K562 treated with DMSO at 1 percent for 12 hours (cell line): Measurements from ENCODE around the gene TMEM87A. TPM values are rescaled to one million over a fixed set of nuclear protein-coding genes. Genes with fewer than 3 reads are reported as not detected.

Experiments used
- total RNA-seq: library from RNA; unstranded; fragments of 300-600 nt; gene quantifications from 2 replicates; pipeline ENCODE4 v1.2.3, GENCODE V29; 2022; ENCODE audit not compliant: insufficient read depth

Gene TMEM87A, protein sequence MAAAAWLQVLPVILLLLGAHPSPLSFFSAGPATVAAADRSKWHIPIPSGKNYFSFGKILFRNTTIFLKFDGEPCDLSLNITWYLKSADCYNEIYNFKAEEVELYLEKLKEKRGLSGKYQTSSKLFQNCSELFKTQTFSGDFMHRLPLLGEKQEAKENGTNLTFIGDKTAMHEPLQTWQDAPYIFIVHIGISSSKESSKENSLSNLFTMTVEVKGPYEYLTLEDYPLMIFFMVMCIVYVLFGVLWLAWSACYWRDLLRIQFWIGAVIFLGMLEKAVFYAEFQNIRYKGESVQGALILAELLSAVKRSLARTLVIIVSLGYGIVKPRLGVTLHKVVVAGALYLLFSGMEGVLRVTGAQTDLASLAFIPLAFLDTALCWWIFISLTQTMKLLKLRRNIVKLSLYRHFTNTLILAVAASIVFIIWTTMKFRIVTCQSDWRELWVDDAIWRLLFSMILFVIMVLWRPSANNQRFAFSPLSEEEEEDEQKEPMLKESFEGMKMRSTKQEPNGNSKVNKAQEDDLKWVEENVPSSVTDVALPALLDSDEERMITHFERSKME
- 17.2 and 21.6 TPM in 2 replicates for total RNA-seq

DNA sequence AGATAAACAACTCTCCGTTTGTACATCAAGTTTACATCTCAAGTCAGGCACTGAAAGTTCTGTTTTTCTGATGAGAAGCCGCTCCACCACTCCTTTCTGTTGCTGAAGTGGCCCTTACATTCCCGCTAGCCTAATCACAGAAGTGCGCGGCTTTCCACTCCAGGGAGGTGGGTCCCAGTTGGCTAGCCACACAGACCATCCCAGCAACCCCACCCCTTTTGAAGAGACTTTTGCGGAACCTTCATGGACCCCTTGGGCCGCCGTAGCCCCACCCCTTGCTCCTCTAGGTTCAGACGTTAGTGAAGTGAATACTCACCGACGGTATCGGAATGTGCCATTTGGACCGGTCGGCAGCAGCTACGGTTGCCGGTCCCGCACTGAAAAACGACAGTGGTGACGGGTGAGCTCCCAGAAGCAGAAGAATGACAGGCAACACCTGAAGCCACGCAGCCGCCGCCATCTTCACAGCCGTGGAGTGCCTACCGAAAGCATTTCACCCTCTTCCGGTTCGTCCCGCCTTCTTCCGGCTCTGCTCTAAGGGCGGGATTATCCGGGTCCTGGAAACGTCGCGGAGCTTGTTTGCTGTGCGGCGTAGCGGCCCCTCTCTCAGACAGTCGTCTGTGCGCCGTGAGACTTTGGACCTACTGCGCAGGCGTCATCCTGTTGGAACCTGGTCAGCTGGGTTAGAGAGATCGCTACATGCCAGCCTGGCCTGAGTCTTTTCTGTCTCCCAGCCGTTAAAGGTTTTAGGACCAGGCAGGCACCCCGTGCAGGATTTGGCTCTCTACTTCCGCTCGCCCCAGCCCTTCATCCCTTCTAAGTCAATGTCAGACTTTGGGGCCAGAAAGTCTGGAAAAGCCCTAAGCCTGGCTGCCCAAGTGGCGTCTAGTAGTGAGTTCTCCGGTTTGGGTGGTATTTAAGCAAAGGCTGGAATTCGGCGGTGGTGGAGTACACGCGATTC is at the start of gene TMEM87A, which contains the start of gene GANC:
Gene TMEM87A (minus strand): TSS at position 495 of the 961 bp plus-strand sequence. CDS start 35 bp downstream, at position 460.
Gene GANC (plus strand): TSS at position 263 of the 961 bp plus-strand sequence. CDS start 1,281 bp downstream, outside the sequence.

GRCh38 chr15:42207674-42208579 is 65.3 kb downstream of the TMEM87A start, which contains the start of gene VPS39:
Gene VPS39 (minus strand): TSS chr15:42208304. CDS start chr15:42208153, 151 bp downstream.

Other genes with a start within 250 kb of the TMEM87A start
- gene PLA2G4D, start 178.9 kb downstream of the TMEM87A start, total RNA-seq = not detected in 2 replicates
- gene PLA2G4F, start 116.8 kb downstream of the TMEM87A start, total RNA-seq = not detected in 2 replicates
- 20.2 and 43.3 TPM in 2 replicates for gene VPS39, start 65.1 kb downstream of the TMEM87A start, total RNA-seq
- gene GANC, start 232 bp downstream of the TMEM87A start, total RNA-seq = 8.6 and 11.1 TPM in 2 replicates
- 0.73 and 1.0 TPM in 2 replicates for gene CAPN3, start 86.1 kb upstream of the TMEM87A start, total RNA-seq
- 6.4 and 35.7 TPM in 2 replicates for gene ZNF106, start 217.7 kb upstream of the TMEM87A start, total RNA-seq
- 41.8 and 97.8 TPM in 2 replicates for gene SNAP23, start 222.2 kb upstream of the TMEM87A start, total RNA-seq